Measurements from ENCODE around the gene GRB10. TPM values are rescaled to one million over a fixed set of nuclear protein-coding genes. Genes with fewer than 3 reads are reported as not detected.

The GRB10 gene
- total RNA-seq, 4 donors from 2014 or later = 32.1 to 50.3 (median 38.1) TPM

GRCh38 chr7:50757703-50758390 is 24.8 kb downstream of the GRB10 start:
- H3K27me3 ChIP-seq = no peaks in the 10 kb centered on the region
- H3K36me3 ChIP-seq = peaks cover 0 to 8% (median 0%) of the 10 kb centered on the region in 3 donors
- H3K4me3 ChIP-seq = no peak overlapping the region
- no peak for DNase-seq
- H3K27ac ChIP-seq = no peak overlapping the region
- H3K9me3 ChIP-seq = no peaks in the 10 kb centered on the region
- H3K4me1 ChIP-seq = peaks cover 0 to 17% (median 0%) of the 10 kb centered on the region in 4 donors
- TF ChIP-seq, protein P1, sequence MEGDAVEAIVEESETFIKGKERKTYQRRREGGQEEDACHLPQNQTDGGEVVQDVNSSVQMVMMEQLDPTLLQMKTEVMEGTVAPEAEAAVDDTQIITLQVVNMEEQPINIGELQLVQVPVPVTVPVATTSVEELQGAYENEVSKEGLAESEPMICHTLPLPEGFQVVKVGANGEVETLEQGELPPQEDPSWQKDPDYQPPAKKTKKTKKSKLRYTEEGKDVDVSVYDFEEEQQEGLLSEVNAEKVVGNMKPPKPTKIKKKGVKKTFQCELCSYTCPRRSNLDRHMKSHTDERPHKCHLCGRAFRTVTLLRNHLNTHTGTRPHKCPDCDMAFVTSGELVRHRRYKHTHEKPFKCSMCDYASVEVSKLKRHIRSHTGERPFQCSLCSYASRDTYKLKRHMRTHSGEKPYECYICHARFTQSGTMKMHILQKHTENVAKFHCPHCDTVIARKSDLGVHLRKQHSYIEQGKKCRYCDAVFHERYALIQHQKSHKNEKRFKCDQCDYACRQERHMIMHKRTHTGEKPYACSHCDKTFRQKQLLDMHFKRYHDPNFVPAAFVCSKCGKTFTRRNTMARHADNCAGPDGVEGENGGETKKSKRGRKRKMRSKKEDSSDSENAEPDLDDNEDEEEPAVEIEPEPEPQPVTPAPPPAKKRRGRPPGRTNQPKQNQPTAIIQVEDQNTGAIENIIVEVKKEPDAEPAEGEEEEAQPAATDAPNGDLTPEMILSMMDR (IDR thresholded peaks at IDR 0.05) = no peak
- no peak for TF ChIP-seq POLR2A (IDR thresholded peaks at IDR 0.05)

DNA sequence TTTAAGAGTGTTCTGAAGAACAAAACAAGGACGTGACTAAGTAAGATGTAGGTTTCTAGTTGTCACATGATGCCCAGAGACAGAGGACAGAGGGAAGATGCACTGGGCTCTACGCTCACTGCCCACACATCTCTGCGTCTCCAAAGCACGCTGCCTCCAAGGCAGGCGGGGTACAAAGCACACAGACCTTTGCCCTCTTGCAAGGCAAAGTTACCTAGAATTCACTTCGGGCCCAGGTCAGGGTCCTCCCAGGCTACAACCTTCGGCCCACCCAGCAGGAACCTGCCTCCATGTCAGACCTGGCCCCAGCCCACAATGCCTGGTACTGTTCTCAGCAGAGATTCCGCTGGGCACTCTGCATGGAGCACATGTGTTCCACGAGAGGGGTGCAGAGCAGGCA is 26.5 kb downstream of the GRB10 start:
- peaks cover 0 to 8% (median 0%) of the 10 kb centered on the region in 3 donors for H3K36me3 ChIP-seq
- H3K4me1 ChIP-seq = peaks cover 0 to 17% (median 0%) of the 10 kb centered on the region in 4 donors
- DNase-seq = no peak

DNA sequence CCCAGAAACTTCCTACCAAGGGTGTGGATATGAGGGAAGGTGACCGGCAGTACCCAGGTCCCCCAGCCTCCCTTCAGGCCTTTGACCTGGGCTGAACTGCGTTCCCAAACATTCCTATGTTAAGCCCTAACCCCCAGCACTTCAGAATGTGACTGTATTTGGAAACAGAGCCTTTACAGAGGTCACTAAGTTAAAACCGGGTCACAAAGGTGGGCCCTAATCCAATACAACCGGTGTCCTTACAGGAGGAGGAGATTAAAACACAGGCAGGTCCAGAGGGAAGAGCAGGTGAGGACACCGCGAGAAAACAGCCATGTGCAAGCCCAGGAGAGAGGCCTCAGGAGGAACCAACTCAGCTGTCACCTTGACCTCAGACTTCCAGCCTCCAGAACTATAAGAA is 28.0 kb downstream of the GRB10 start:
- Histone ChIP-seq H3K27me3 (no peaks in the 10 kb centered on the region), H3K4me1 (peaks cover 0 to 17% (median 0%) of the 10 kb centered on the region in 4 donors), H3K36me3 (peaks cover 0 to 8% (median 0%) of the 10 kb centered on the region in 3 donors), H3K27ac (no peak overlapping the region), H3K9me3 (no peaks in the 10 kb centered on the region), H3K4me3 (no peak overlapping the region)
- no peak for DNase-seq
- TF ChIP-seq POLR2A (IDR thresholded peaks at IDR 0.05) = no peak
- TF ChIP-seq, protein P1 (IDR thresholded peaks at IDR 0.05) = no peak

More for the DNA sequence above, 26.5 kb downstream of the GRB10 start:
- TF ChIP-seq, protein P1 (IDR thresholded peaks at IDR 0.05) = no peak
- TF ChIP-seq POLR2A (IDR thresholded peaks at IDR 0.05) = no peak
- Histone ChIP-seq H3K4me3 (no peak overlapping the region), H3K9me3 (no peaks in the 10 kb centered on the region), H3K27me3 (no peaks in the 10 kb centered on the region), H3K27ac (no peak overlapping the region)

DNA sequence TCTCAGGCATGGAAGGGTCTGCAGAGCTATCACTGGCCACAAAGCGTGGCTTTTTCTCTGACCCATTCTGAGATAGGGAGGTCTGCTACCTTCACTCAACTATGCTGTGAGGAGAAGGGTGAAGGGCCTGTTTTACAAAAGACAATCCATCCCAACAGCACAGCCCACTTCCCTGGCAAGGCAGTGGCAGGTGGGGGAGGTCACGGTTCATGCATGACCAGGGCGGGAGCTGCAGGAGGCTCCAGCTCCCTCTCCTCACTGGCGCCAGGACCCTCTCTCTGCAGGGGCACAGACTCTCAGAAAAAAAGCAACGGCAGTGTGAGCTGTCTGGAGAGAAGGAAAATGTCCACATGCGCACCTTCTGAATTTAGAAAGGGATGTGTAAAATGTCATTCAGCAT is 28.5 kb downstream of the GRB10 start:
- Histone ChIP-seq H3K27me3 (no peaks in the 10 kb centered on the region), H3K4me3 (no peak overlapping the region), H3K9me3 (no peaks in the 10 kb centered on the region), H3K4me1 (peaks cover 0 to 17% (median 0%) of the 10 kb centered on the region in 4 donors), H3K36me3 (peaks cover 0 to 8% (median 0%) of the 10 kb centered on the region in 3 donors), H3K27ac (no peak overlapping the region)
- TF ChIP-seq, protein P1 (IDR thresholded peaks at IDR 0.05) = no peak
- no peak for TF ChIP-seq POLR2A (IDR thresholded peaks at IDR 0.05)
- no peak for DNase-seq

- DNase-seq = no peak
- H3K27ac ChIP-seq = no peak overlapping the region
- H3K27me3 ChIP-seq = no peaks in the 10 kb centered on the region
- H3K4me1 ChIP-seq = peaks cover 0 to 13% (median 0%) of the 10 kb centered on the region in 4 donors
- H3K4me3 ChIP-seq = no peak overlapping the region
- no peak for TF ChIP-seq POLR2A (IDR thresholded peaks at IDR 0.05)
- TF ChIP-seq, protein P1 (IDR thresholded peaks at IDR 0.05) = no peak
- H3K9me3 ChIP-seq = no peaks in the 10 kb centered on the region
- H3K36me3 ChIP-seq = peaks cover 0 to 8% (median 0%) of the 10 kb centered on the region in 3 donors
Observed at GRCh38 chr7:50752422-50752821, 30.3 kb downstream of the GRB10 start.

Data from Peyer's patch (tissue), 4 donors.